NB4 (cell line): ENCODE results near the gene SHC2.
"Not testable (repeated sequence)": the region's sequence is repeated elsewhere in the genome, so short reads cannot be mapped to it uniquely, and the experiment has no call there.

ENCODE experiments used
- DNase-seq: peaks from one replicate; pipeline ENCODE4 v3.0.0; 2010; ENCODE audit warnings: low read depth
- H3K4me3 ChIP-seq: one replicate; pipeline ENCODE4 v1.5.1; 2011; ENCODE audit warnings: mild to moderate bottlenecking, low read depth, low read length, moderate library complexity
- MAX ChIP-seq: IDR thresholded peaks from 2 replicates; pipeline ENCODE4 v1.6.1; 2011; ENCODE audit warnings: low read depth, low read length
- MYC ChIP-seq: IDR thresholded peaks from 2 replicates; pipeline ENCODE4 v1.6.1; 2011; ENCODE audit warnings: low read depth, low read length
- POLR2A ChIP-seq: IDR thresholded peaks from 2 replicates; pipeline ENCODE4 v1.6.1; 2011; ENCODE audit warnings: mild to moderate bottlenecking; ENCODE audit not compliant: insufficient read length; ENCODE audit errors: extremely low read depth
- TF ChIP-seq, protein P1 (sequence below): IDR thresholded peaks from one replicate; pipeline ENCODE4 v1.5.1; 2012; ENCODE audit warnings: low read depth, low read length

The SHC2 gene

DNA sequence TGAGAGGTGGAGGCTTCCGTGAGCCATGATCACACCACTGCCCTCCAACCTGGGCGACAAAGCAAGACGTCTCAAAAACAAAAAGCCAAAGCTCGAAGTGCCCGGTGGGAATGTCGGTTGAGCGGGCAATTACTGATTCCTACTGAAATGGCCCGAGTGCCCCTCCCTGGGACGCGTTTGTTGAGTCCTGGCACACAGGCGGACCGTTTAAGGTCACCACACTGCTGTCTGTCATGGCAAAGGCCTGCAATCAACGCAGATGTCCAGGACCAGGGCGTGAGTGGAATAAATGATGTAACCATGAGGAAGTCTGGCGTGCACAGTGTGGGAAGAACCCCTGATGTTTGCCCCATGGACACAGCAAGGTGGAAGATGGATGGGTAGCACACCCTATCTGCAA lies 32.7 kb downstream of the SHC2 start:
- H3K4me3 ChIP-seq, result no peak overlapping the region
- TF ChIP-seq MYC (no peak), POLR2A (no peak), MAX (no peak)
- TF ChIP-seq, protein P1, sequence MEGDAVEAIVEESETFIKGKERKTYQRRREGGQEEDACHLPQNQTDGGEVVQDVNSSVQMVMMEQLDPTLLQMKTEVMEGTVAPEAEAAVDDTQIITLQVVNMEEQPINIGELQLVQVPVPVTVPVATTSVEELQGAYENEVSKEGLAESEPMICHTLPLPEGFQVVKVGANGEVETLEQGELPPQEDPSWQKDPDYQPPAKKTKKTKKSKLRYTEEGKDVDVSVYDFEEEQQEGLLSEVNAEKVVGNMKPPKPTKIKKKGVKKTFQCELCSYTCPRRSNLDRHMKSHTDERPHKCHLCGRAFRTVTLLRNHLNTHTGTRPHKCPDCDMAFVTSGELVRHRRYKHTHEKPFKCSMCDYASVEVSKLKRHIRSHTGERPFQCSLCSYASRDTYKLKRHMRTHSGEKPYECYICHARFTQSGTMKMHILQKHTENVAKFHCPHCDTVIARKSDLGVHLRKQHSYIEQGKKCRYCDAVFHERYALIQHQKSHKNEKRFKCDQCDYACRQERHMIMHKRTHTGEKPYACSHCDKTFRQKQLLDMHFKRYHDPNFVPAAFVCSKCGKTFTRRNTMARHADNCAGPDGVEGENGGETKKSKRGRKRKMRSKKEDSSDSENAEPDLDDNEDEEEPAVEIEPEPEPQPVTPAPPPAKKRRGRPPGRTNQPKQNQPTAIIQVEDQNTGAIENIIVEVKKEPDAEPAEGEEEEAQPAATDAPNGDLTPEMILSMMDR, result no peak
- DNase-seq, result no peak

DNA sequence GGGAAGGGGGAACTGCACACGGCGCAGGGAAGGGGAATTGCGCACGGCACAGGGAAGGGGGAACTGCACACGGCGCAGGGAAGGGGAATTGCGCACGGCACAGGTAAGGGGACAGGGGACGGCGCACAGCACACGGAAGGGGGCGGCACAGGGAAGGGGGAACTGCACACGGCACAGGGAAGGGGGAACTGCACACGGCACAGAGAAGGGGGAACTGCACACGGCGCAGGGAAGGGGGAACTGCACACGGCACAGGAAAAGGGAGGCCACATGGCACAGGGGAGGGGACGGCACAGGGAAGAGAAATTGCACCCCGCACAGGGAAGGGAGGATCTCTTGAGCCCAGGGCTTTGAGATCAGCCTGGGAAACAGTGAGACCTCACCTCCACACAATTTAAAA lies 33.2 kb downstream of the SHC2 start:
- DNase-seq, result peak; percentile 60
- not testable (repeated sequence) for H3K4me3 ChIP-seq

DNA sequence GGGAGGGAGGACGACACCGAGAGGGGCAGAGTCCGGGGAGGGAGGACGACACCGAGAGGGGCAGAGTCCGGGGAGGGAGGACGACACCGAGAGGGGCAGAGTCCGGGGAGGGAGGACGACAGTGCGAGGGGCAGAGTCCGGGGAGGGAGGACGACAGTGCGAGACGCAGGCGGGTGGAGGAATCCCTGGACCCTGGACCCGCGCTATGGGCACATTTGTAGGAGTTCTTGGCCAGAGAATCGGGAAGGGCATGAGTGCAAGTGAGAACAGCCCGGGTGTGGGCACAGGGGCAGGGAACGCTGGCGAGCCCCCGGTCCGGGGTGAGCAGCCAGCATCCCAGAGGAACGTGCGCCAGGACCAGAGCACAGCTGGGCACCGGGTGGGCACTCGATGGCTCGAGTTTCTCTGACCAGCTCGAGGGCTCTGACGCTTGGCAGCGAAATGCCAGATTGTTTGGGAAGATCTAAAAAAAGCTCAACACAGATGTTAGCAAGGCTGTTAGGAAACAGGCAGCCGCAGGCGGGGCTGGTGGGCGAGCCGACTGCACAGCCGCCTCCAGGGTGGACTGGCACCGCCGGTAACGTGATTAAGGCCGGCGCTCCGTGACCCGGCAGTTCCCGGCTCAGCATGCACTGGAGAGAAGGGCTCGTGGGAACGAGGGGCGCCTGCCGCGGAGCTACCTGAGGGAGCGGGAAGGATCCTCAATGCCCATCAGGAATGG lies 33.9 kb downstream of the SHC2 start:
- peak; percentile 33 for DNase-seq
- TF ChIP-seq, protein P1, result no peak
- no peak for TF ChIP-seq MYC
- TF ChIP-seq POLR2A, result no peak
- no peak for TF ChIP-seq MAX
- H3K4me3 ChIP-seq, result no peak overlapping the region

DNA sequence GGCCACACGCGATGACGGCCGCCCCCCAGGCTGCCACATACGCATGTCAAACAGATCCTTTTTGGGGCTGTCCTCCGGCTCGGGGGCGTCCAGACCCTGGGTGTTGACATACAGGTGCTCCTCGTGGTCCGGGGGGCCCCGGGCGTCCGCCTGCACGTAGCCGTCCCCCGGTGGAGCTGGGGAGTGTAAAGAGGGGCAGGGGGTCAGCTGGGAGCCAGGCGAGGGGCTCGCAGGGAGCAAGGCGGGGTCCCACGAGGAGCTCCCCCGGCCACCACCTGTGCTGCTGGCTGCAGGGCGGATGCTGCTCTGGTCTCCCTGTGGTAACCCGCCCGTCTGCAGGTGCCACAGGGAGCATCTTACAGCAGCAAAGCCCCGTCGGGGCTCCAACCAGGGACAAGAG lies 35.8 kb downstream of the SHC2 start:
- H3K4me3 ChIP-seq, result no peak overlapping the region
- TF ChIP-seq MYC, result no peak
- TF ChIP-seq, protein P1, result no peak
- no peak for TF ChIP-seq POLR2A
- no peak for TF ChIP-seq MAX
- DNase-seq, result no peak

DNA sequence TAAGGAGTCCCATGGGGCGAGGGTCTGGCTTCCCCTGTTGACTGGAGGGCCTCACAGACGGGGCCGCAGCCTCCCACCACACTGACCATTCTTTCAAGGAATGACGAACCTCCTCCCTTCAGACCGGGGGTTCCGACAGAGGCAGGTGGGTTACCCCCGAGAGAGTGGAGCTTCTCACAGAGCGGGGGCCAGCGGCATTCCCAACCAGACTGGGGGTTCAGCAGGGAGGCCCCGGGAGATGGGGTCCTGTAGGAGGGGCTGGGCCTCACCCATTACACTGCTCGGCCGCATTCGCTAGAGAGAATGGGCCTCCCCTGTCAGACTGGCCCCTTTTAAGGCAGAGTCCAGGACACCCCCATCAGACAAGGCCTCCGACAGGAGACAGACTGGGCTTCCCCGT lies 36.3 kb downstream of the SHC2 start:
- TF ChIP-seq MAX (no peak), MYC (no peak), POLR2A (no peak)
- TF ChIP-seq, protein P1, result no peak
- no peak for DNase-seq
- no peak overlapping the region for H3K4me3 ChIP-seq

DNA sequence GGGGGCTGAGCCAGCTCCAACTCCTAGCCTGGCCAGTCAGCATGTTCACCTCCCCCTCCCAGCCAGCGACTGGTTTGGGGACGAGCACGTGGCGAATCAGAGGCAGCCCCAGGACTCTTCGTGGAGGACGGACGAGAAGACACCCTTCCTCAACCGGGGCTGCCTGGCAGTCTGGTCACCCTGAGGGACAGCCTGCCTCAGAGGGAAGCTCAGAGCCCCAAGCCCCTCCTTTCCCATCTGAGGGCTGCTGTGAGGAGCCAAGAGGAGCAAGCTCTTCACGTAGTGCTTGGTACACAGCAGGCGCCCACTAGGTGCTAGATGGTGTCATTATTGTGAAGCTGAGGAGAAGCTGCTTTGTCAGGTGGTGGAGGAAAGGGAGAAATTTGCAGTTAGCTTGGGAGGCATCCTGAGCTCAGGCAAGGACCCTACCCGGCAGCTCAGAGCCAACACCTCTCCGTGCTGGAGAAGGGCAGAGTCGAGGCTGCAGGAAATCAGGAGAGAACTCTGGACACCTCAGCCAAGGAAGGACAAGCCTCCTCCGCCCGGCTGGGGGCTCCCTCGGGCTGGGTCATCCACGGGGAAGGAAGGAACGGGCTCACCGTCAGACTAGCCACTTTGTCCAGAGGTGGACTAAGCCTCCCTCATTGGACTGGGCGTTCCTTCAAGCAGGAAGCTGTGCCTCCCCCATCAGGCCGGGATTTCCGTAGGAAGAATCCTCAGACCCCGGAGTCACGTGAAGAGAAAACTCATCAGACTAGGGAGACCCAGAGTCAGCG lies 37.0 kb downstream of the SHC2 start:
- TF ChIP-seq, protein P1, result no peak
- TF ChIP-seq POLR2A (no peak), MYC (no peak), MAX (no peak)
- no peak overlapping the region for H3K4me3 ChIP-seq
- no peak for DNase-seq

DNA sequence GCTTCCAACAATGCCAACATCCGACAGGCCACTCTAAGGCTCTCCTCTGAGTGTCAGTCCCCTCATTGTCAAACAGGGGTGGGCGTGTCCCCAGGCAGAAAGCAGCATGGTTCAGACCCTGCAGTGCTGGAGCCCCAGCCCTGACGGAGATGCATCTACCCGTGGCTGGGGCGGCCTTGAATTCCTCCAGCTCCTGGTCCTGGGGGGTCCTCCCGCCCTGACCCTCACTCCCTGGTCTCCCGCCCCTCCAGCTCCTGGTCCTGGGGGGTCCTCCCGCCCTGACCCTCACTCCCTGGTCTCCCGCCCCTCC lies 38.0 kb downstream of the SHC2 start:
- not testable (repeated sequence) for H3K4me3 ChIP-seq, DNase-seq
